C4-2B (cell line): Measurements from ENCODE around the gene GMFB.

Experiments
- ZFX ChIP-seq: fragments of 450-650 bp; IDR thresholded peaks from 2 replicates; pipeline ENCODE4 v1.6.1; 2017
- TF ChIP-seq, protein P1 (sequence below): fragments of 450-650 bp; conservative IDR thresholded peaks from 2 replicates; pipeline ENCODE4 v1.5.1; 2017; ENCODE audit warnings: mild to moderate bottlenecking

DNA sequence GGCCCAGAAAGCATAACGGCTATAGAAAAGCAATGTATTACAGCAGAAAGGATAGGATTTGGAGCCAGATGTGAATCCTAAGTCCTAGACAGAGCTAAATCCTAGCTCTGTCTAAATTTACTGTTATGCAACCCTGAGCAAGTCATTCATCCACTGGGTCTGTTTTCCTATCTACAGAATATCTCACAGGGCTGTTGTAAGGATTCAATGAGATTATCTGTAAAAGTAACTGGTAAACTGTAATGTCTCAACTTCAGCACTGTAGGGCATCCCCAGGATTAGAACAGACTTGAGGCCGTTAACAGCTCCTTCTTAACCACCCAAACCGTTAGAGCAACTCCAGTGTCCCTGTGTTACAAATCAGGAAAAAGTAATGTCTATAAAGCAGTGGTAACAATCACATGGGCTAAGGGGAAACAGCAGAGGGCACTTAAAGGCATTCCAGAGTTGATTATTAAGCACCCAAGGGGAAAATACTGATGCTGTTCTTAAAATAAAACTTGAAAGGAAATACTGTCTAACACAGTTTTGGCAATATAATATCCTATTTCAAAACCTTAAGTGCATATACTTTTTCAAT, 10.1 kb downstream of the GMFB start:
- TF ChIP-seq, protein P1, sequence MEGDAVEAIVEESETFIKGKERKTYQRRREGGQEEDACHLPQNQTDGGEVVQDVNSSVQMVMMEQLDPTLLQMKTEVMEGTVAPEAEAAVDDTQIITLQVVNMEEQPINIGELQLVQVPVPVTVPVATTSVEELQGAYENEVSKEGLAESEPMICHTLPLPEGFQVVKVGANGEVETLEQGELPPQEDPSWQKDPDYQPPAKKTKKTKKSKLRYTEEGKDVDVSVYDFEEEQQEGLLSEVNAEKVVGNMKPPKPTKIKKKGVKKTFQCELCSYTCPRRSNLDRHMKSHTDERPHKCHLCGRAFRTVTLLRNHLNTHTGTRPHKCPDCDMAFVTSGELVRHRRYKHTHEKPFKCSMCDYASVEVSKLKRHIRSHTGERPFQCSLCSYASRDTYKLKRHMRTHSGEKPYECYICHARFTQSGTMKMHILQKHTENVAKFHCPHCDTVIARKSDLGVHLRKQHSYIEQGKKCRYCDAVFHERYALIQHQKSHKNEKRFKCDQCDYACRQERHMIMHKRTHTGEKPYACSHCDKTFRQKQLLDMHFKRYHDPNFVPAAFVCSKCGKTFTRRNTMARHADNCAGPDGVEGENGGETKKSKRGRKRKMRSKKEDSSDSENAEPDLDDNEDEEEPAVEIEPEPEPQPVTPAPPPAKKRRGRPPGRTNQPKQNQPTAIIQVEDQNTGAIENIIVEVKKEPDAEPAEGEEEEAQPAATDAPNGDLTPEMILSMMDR, result no peak
- TF ChIP-seq ZFX, result no peak
